SIG-M5 (cell line): ENCODE measurements around the gene HOXA5.

Experiments
- DNase-seq: peaks from one replicate; lab custom pipeline; 2025; lab: John Stamatoyannopoulos, UW

HOXA5 gene

GRCh38 chr7:27132978-27133377, 10.5 kb downstream of the HOXA5 start:
- DNase-seq = no peak

GRCh38 chr7:27132214-27132613, 11.3 kb downstream of the HOXA5 start:
- no peak for DNase-seq

- no peak for DNase-seq
Observed at GRCh38 chr7:27131390-27131819, 12.1 kb downstream of the HOXA5 start.

- DNase-seq = no peak
Observed at GRCh38 chr7:27130540-27131389, 12.7 kb downstream of the HOXA5 start, which contains the start of gene HOXA4. TSS of gene HOXA4 (minus strand) at chr7:27130757. CDS start at chr7:27130733, 24 bp downstream.

GRCh38 chr7:27129729-27130539, 13.5 kb downstream of the HOXA5 start:
- no peak for DNase-seq

- no peak for DNase-seq
Observed at GRCh38 chr7:27128776-27129728, 14.4 kb downstream of the HOXA5 start.

GRCh38 chr7:27128034-27128433, 15.4 kb downstream of the HOXA5 start:
- no peak for DNase-seq

- DNase-seq = no peak
Observed at GRCh38 chr7:27126596-27127327, 16.7 kb downstream of the HOXA5 start.

GRCh38 chr7:27125986-27126394, 17.5 kb downstream of the HOXA5 start:
- no peak for DNase-seq

GRCh38 chr7:27124902-27125689, 18.4 kb downstream of the HOXA5 start:
- no peak for DNase-seq

- DNase-seq = no peak
Observed at GRCh38 chr7:27124096-27124901, 19.2 kb downstream of the HOXA5 start.

- no peak for DNase-seq
Observed at GRCh38 chr7:27123477-27124053, 19.9 kb downstream of the HOXA5 start.

- no peak for DNase-seq
Observed at GRCh38 chr7:27123007-27123476, 20.4 kb downstream of the HOXA5 start.

GRCh38 chr7:27122077-27122910, 21.2 kb downstream of the HOXA5 start:
- DNase-seq = no peak

- no peak for DNase-seq
Observed at GRCh38 chr7:27121684-27122076, 21.8 kb downstream of the HOXA5 start.

- DNase-seq = no peak
Observed at GRCh38 chr7:27119412-27119911, 24.0 kb downstream of the HOXA5 start.

GRCh38 chr7:27118580-27118979, 24.9 kb downstream of the HOXA5 start:
- no peak for DNase-seq
